Measurements from ENCODE around the gene CCDC183.
A peak's percentile ranks its signal among the peaks of the same experiment; 100 is the strongest.
"Not testable (repeated sequence)": the region's sequence is repeated elsewhere in the genome, so short reads cannot be mapped to it uniquely, and the experiment has no call there.

The CCDC183 gene

GRCh38 chr9:136802321-136802720, 6.2 kb downstream of the CCDC183 start:
- no peak for DNase-seq (ENCODE audit: low spot score)

DNA sequence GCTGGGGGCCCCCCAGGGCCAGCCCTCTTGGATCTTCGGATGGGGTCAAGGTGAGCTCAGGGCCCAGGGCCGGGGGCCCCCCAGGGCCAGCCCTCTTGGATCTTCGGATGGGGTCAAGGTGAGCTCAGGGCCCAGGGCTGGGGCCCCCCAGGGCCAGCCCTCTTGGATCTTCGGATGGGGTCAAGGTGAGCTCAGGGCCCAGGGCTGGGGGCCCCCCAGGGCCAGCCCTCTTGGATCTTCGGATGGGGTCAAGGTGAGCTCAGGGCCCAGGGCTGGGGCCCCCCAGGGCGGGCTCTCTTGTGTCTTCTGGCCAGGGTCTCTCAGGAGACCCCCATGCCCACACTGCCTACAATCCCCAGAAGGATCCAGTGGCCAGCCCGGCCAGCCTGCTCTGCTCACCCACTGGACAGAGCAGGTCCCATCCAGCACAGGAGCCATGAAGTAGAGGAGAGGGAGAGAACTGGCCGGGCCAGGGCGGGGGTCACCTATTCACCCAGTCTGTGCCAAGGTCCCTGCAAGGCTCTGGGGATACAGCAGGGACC, 6.9 kb downstream of the CCDC183 start:
- not testable (repeated sequence) for DNase-seq (ENCODE audit: low spot score)

DNA sequence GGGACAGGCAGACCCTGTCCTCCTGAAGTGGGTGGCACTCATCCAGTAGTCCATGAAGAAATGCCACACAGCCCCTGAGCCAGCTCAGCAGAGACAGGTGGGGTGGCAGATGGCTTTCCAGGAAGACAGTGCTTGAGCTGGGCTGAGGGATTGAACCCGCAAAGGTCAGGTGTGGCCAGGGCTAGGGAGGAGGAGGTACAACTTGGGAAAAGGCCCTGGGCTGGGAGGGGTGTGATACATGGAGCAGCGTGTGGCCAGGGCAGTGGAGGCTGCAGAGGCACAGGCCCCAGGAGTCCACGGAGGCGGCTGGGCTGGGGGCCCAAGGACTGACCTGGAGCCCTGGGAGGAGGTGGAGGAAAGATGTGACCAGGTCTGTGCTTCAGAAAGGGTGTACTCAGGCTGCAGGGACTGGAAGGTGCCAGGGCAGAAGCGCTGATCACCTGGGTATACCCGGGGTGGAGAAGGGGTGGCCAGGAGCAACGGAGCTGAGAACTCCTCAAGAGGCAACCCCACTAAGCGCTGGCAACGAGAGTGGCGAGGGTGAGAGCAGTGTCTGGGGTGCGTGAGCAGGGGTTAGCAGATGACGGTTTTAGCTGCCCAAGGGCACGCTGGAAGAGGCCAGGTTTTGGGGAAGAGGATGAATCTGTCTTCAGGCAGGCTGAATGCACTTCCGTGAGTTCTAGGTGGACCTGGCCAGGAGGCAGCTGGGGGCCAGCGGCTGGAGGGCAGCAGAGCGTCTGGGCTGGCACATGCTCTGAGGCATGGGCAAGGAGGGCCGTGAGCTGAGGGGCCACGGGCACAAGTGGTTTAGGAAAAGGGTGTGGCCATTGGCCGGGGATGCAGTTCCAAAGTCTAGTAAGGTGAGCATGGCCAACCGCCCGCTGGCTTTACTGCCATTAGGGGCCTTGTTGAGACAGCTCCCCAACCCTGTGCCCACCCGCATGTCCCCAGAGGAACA, 7.7 kb downstream of the CCDC183 start:
- no peak for DNase-seq (ENCODE audit: low spot score)

GRCh38 chr9:136804509-136805206, 8.5 kb downstream of the CCDC183 start:
- DNase-seq (ENCODE audit: low spot score) = no peak

DNA sequence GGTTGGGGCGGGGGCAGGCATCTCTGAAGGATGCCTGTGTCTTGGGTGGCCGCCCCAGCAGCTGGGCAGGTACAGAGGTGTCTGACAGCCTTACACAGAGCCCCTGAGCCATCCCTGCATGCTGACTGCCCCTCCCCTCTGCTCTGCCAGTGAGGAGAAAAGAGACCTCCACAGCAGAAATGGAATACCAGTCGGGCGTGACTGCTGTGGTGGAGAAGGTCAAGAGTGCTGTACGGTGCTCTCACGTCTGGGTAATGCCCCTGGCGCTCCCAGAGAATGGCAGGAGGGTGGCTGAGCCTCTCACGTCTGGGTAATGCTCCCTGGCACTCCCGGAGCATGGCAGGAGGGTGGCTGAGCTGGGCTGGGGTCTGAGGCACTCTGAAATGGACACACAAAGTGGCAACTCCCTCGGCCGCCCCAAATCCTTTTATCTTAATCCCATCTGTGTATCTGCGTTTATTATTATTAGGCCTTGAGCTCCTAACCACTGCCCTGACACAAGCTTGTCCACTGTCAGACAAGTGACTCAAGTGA, 9.1 kb downstream of the CCDC183 start:
- no peak for DNase-seq (ENCODE audit: low spot score)

DNA sequence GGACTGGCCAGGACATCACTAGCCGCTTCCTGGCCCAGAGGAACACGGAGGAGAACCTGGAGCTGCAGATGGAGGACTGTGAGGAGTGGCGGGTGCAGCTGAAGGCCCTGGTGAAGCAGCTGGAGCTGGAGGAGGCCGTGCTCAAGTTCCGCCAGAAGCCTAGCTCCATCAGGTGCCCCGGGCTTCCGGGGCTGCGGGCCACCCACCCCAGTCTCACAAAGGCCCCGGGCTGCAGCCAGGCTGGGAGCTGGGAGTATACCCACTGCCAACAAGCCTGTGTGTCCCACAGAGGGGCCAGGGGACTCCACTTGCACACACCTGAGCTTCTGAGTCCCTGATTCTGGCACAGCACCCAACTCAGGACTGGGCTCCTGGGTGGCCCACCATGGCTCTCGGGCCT, 9.9 kb downstream of the CCDC183 start:
- no peak for DNase-seq (ENCODE audit: low spot score)

DNA sequence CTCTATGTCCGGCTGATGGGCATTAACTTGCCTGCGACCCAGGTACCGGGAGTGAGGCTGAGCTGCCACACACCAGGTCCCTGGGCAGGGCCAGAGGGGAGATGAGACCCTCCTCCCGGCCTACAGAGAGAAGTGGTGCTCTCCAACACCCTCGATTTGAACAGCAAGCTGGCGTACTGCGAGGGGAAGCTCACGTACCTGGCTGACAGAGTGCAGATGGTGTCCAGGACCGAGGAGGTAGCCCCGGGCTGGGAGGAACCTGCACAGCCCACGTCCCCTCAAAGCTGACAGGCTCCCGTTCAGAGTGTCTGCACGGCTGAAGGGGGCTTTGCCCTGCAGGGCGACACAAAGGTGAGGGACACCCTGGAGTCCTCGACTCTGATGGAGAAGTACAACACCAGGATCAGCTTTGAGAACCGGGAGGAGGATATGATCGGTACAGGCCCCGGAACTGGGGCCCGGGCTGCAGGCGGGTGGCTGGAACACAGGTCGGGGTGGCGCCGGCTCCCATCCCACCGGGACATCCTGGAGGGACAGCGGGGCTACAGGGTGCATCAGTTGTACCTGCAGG, 10.6 kb downstream of the CCDC183 start:
- no peak for DNase-seq (ENCODE audit: low spot score)

DNA sequence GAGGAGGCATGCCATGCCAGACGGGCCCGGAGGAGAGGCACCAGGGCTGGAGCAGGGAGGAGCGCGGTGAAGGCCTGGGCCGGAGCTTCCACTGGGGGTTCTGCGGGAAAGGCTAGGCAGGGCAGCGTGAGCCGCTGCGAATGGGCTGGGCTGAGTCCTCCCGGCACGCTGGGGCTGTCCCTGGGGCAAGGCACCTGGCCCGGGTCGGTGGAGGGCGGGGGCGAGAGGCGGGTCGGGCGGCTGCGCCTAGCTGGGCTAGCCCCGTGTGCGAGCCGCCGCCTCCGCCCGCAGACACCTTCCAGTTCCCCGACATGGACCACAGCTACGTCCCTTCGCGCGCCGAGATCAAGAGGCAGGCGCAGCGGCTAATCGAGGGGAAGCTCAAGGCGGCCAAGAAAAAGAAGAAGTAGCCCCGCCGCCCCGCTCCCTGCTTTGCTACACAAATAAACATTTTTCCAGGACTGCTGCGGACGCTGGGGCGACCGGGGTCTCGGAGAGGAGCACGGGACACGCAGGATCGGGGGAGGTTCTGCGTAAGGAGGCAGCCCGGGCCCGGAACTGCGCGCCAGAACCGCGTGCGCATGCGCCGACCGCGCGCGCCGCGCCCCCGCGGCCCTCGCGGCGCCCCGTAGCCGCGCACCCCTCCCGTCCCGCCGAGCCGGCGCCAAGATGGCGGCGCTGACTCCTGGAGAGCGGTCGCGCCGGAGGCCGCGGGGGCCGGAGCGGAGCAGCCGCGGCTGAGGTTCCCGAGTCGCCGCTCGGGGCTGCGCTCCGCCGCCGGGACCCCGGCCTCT, 11.3 kb downstream of the CCDC183 start, which contains the start of gene RABL6:
TSS of gene RABL6 (plus strand) at position 668 of the 794 bp plus-strand sequence. CDS start 249 bp downstream, outside the sequence.
- DNase-seq (ENCODE audit: low spot score) = peak; percentile 90

DNA sequence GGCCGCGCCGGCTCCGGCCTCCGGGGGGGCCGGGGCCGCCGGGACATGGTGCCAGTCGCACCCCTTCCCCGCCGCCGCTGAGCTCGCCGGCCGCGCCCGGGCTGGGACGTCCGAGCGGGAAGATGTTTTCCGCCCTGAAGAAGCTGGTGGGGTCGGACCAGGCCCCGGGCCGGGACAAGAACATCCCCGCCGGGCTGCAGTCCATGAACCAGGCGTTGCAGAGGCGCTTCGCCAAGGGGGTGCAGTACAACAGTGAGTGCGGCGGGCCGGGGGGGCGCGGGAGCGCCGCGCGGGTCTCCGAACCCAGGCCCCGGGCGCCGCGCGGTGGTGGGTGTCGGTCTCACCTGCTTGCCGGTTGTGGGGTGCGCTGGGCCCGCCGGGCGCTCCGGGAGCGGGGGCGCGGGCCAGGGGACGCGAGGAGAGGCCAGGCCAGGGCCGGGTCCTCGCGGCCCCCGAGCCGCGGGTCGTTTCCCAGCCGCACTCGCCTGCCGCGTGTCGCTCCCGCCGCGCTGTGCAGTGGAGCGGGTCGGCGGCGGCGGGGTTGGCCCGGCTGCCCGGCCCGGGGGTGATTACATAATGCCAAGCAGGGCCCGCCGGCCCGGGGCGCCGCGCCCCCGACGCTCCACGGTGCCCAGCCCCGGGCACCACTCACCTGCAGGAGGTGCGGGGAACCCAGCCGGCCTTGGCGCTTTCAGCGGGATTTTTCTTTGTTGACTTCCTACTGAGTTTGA, 12.1 kb downstream of the CCDC183 start:
- peak; percentile 72 for DNase-seq (ENCODE audit: low spot score)

GRCh38 chr9:136808806-136809158, 12.6 kb downstream of the CCDC183 start:
- no peak for DNase-seq (ENCODE audit: low spot score)

DNA sequence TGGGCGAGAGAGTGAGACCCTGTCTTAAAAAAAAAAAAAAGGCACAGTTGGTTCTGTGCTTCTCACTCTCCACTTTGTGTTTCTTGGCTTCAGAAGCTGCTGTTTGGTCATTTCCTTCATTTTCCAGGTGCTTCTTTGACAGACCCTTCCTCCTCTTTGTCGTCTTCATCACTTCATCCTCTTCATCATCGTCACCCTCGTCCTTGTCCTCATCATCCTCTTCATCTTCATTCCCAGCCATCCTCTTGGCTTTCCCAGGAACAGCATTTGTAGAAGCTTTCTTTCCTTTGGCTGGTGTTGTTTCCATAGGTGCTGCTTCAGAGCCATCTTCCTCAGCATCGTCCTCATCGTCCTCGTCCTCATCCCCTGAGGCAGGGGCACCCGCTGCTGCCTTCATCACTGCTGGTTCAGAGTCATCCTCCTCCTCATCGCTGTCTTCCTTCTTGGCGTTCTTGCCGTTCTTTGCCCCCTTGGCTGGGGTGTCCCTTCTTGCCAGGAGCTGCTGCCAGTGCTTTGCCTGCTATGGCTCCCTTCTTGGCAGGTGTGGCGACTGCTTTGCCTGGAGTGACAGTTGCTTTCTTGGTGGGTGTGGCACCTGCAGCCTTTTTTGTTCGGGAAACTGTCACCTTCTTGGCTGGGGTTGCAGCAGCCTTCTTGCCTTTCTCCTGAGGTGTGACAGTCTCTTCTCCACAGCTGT, 18.7 kb downstream of the CCDC183 start:
- DNase-seq (ENCODE audit: low spot score) = no peak

GRCh38 chr9:136815422-136815782, 19.3 kb downstream of the CCDC183 start:
- DNase-seq (ENCODE audit: low spot score) = no peak

DNA sequence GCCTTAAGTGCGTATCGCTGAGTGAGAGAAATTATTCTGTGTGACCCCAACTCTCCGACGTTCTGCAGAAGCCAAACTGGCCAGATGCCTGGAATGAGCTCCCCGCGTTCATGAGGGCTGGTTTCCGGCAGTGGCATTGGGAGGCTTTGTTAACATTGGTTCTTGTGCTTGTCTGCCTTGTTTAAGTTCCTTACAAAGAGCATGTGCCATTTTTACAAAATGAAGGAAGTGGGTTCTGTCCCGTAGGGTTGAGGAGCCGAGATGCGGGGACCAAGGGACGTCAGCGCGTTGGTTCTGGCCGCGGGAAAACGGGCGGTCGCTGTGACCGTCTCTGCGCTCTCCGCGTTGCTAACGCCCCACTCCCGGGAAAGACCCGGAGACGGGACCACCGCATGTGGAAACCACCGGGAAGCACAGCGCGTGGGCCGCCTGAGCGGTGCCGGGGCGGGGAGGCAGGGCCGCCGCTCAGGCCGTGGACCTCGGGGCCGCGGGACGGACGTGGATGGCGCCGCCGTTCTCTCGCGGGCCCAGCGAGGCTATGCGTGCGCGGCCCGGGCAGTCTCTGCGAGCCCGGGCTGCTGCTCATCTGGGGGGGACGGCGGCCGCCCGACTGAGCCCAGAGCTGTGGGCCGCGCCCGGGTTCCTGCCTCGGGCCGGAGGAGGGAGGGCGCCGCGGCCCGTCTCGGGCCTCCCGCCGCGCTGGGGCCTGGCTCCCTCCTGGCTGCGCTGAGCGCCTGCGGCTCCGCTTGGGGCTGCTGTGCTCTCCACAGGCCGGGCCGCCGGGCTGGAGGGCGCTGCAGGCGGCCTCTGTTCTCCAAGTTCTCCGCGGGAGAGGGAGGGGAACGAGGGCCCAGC, 25.1 kb downstream of the CCDC183 start:
- DNase-seq (ENCODE audit: low spot score) = no peak

DNA sequence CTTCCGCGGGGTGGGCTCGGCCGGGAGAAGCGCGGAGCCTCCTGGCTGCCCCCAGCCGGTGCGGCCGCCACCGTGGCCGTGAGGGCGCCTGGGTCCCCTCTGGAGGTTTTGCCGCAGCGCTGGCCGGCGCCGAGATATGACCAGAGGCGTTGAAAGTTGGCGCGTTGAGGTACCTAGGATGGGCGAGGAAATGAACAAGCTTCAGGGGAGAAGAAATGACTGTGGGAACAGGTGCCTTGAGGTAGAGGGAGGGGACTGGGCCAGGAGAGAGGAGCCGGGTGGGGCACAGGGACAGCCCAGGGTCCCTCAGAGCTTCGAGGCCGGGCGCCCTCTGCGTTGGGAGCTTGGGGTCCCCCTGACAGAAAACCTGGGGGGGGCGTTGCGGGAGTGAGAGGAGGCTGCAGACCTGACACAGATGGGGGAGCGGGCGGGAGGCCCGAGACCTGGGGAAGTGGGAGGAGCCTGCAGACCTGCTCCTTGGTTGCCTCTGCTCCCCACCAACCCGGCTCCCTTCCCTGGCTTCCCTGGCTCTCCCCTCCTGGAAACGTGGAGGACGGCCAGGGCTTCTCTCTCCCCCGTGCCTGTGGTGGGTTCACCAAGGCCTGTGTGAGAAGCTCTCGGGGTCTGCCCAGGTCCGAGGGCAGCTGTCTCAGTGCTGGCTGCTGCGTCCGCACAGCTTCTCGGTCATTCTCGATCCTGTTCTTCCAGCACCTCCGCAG, 25.8 kb downstream of the CCDC183 start:
- no peak for DNase-seq (ENCODE audit: low spot score)

GRCh38 chr9:136823136-136824046, 27.3 kb downstream of the CCDC183 start:
- DNase-seq (ENCODE audit: low spot score) = no peak

GRCh38 chr9:136824496-136825225, 28.5 kb downstream of the CCDC183 start:
- no peak for DNase-seq (ENCODE audit: low spot score)
